ENCODE measurements around the gene KCNT2.

KCNT2 gene

DNA sequence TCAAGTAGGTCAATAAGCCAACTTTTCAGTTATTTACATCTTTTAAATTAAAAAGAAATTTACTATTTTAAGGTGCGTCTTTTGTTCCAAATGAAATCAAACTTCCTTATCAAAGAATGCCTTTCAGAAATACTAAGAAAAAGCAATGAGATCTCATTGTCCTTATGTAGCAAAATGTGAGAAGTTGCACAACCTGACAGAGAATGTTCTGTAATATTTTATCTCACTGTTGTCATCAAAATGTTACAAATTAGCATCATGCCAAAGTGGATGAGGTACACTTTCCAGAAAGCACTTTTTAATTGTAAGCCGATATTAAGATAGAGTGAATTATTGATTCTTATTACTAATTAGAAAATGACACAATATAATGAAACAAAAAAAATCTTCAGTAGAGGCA is 50.4 kb downstream of the KCNT2 start:
- Histone ChIP-seq H3K9ac (ENCODE audit: low read depth in 1 of 2, low read length in 2 of 2) (no peak overlapping the region), H3K27ac (ENCODE audit: low read depth, low read length) (no peak overlapping the region), H3K9me3 (ENCODE audit: control insufficient read depth in 1 of 2, low read length in 2 of 2) (no peaks in the 10 kb centered on the region), H3K4me3 (ENCODE audit: low read depth in 1 of 2, low read length in 2 of 2) (no peak overlapping the region), H3K4me1 (ENCODE audit: control insufficient read depth in 1 of 2, insufficient read depth in 2 of 2, low read length in 2 of 2) (no peaks in the 10 kb centered on the region), H3K36me3 (ENCODE audit: control insufficient read depth in 1 of 2, insufficient read depth in 2 of 2, low read length in 2 of 2) (no peaks in the 10 kb centered on the region), H3K27me3 (ENCODE audit: control insufficient read depth in 1 of 2, insufficient read depth in 2 of 2, low read length in 2 of 2) (no peaks in the 10 kb centered on the region)

- Histone ChIP-seq H3K27ac (ENCODE audit: low read depth, low read length) (no peak overlapping the region), H3K9me3 (ENCODE audit: control insufficient read depth in 1 of 2, low read length in 2 of 2) (no peaks in the 10 kb centered on the region), H3K27me3 (ENCODE audit: control insufficient read depth in 1 of 2, insufficient read depth in 2 of 2, low read length in 2 of 2) (no peaks in the 10 kb centered on the region), H3K9ac (ENCODE audit: low read depth in 1 of 2, low read length in 2 of 2) (no peak overlapping the region), H3K4me1 (ENCODE audit: control insufficient read depth in 1 of 2, insufficient read depth in 2 of 2, low read length in 2 of 2) (no peaks in the 10 kb centered on the region), H3K4me3 (ENCODE audit: low read depth in 1 of 2, low read length in 2 of 2) (no peak overlapping the region), H3K36me3 (ENCODE audit: control insufficient read depth in 1 of 2, insufficient read depth in 2 of 2, low read length in 2 of 2) (no peaks in the 10 kb centered on the region)
Measured at GRCh38 chr1:196550731-196551130, 57.5 kb downstream of the KCNT2 start.

DNA sequence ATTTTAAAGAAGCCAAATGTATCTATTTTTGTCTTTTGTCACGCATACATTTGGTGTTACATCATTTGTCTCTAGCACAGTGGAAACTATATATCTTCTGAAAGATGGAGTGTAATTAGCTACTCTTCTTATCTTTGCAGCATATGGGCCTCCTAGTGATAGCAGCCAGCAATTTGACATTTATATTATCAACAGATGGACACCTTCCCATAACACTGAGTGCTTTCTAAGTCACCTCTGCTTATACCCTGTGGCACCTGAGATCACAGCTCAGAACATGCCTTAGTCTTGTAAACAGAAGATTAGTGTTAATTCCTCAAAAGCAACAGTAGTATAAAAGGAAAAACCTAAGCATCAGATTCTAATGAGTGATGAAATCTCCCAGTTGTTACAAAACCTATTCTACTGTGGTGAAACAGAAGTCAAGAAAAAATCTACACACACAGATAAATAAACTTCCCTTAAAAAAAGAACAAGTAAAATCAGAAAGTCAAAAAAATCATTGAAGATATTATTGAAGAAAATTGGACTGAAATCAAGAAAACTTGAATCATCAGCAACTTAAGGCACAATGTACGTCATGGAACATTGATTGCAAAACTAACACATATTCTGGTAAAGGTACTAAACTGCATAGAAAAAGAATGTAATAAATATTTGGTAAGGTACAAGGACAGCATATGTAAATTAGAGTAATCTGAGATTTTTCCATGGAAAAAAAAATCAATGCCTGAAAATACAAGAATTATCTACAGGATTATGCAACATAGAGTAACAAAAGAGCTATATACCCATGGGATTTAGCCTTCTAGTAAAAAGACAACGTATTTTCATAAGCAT is 61.7 kb downstream of the KCNT2 start:
- no peaks in the 10 kb centered on the region for H3K4me1 ChIP-seq (ENCODE audit: control insufficient read depth in 1 of 2, insufficient read depth in 2 of 2, low read length in 2 of 2)

GRCh38 chr1:196545222-196545621 is 63.0 kb downstream of the KCNT2 start:
- Histone ChIP-seq H3K4me3 (ENCODE audit: low read depth in 1 of 2, low read length in 2 of 2) (no peak overlapping the region), H3K27ac (ENCODE audit: low read depth, low read length) (no peak overlapping the region), H3K9me3 (ENCODE audit: control insufficient read depth in 1 of 2, low read length in 2 of 2) (no peaks in the 10 kb centered on the region)

More for the DNA sequence above, 61.7 kb downstream of the KCNT2 start:
- H3K9me3 ChIP-seq (ENCODE audit: control insufficient read depth in 1 of 2, low read length in 2 of 2), result no peaks in the 10 kb centered on the region
- no peaks in the 10 kb centered on the region for H3K27me3 ChIP-seq (ENCODE audit: control insufficient read depth in 1 of 2, insufficient read depth in 2 of 2, low read length in 2 of 2)
- no peak overlapping the region for H3K9ac ChIP-seq (ENCODE audit: low read depth in 1 of 2, low read length in 2 of 2)
- H3K27ac ChIP-seq (ENCODE audit: low read depth, low read length), result no peak overlapping the region
- no peaks in the 10 kb centered on the region for H3K36me3 ChIP-seq (ENCODE audit: control insufficient read depth in 1 of 2, insufficient read depth in 2 of 2, low read length in 2 of 2)
- no peak overlapping the region for H3K4me3 ChIP-seq (ENCODE audit: low read depth in 1 of 2, low read length in 2 of 2)

DNA sequence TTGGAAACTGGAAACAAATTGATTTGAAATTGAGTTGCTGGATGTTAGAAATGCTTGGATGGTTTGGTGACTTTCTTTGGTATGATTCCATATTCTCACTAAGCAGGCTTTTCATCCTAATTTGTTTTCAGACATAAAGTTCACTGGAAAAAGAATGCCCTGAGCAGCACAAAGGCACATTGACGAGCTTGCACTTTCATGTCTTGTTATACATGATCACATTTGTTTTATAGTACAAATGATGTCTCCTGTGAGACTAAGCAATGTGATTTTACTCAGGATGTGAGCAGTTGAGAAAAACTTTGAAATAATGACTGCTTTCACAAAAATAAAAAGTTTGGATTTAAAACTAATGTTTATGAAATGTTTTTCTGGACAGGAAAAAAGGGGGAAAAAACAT is 63.6 kb downstream of the KCNT2 start:
- H3K36me3 ChIP-seq (ENCODE audit: control insufficient read depth in 1 of 2, insufficient read depth in 2 of 2, low read length in 2 of 2), result no peaks in the 10 kb centered on the region
- H3K9me3 ChIP-seq (ENCODE audit: control insufficient read depth in 1 of 2, low read length in 2 of 2), result no peaks in the 10 kb centered on the region
- H3K9ac ChIP-seq (ENCODE audit: low read depth in 1 of 2, low read length in 2 of 2), result no peak overlapping the region
- H3K4me1 ChIP-seq (ENCODE audit: control insufficient read depth in 1 of 2, insufficient read depth in 2 of 2, low read length in 2 of 2), result no peaks in the 10 kb centered on the region
- no peak overlapping the region for H3K4me3 ChIP-seq (ENCODE audit: low read depth in 1 of 2, low read length in 2 of 2)
- H3K27me3 ChIP-seq (ENCODE audit: control insufficient read depth in 1 of 2, insufficient read depth in 2 of 2, low read length in 2 of 2), result no peaks in the 10 kb centered on the region
- no peak overlapping the region for H3K27ac ChIP-seq (ENCODE audit: low read depth, low read length)

More at GRCh38 chr1:196545222-196545621, 63.0 kb downstream of the KCNT2 start:
- H3K4me1 ChIP-seq (ENCODE audit: control insufficient read depth in 1 of 2, insufficient read depth in 2 of 2, low read length in 2 of 2), result no peaks in the 10 kb centered on the region
- H3K36me3 ChIP-seq (ENCODE audit: control insufficient read depth in 1 of 2, insufficient read depth in 2 of 2, low read length in 2 of 2), result no peaks in the 10 kb centered on the region
- no peaks in the 10 kb centered on the region for H3K27me3 ChIP-seq (ENCODE audit: control insufficient read depth in 1 of 2, insufficient read depth in 2 of 2, low read length in 2 of 2)
- no peak overlapping the region for H3K9ac ChIP-seq (ENCODE audit: low read depth in 1 of 2, low read length in 2 of 2)

DNA sequence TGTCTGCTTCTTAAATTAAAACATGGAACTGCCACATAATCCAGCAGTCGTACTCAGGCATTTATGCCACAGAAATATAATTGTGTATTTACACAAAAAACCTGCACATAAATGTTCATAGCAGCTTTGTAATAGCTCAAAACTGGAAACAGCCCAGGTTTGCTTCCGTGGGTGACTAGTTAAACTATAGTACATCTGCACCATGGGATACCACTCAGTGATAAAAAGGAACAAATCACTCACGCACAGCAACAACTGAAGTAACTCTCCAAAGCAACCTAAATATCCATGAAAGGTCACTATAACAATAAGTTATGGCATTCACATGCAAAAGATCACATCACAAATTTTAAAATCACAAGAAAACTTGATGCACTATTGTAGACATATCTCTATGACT is 64.4 kb downstream of the KCNT2 start:
- no peak overlapping the region for H3K9ac ChIP-seq (ENCODE audit: low read depth in 1 of 2, low read length in 2 of 2)
- H3K4me1 ChIP-seq (ENCODE audit: control insufficient read depth in 1 of 2, insufficient read depth in 2 of 2, low read length in 2 of 2), result no peaks in the 10 kb centered on the region
- no peak overlapping the region for H3K27ac ChIP-seq (ENCODE audit: low read depth, low read length)
- no peak overlapping the region for H3K4me3 ChIP-seq (ENCODE audit: low read depth in 1 of 2, low read length in 2 of 2)
- no peaks in the 10 kb centered on the region for H3K9me3 ChIP-seq (ENCODE audit: control insufficient read depth in 1 of 2, low read length in 2 of 2)
- H3K36me3 ChIP-seq (ENCODE audit: control insufficient read depth in 1 of 2, insufficient read depth in 2 of 2, low read length in 2 of 2), result no peaks in the 10 kb centered on the region
- no peaks in the 10 kb centered on the region for H3K27me3 ChIP-seq (ENCODE audit: control insufficient read depth in 1 of 2, insufficient read depth in 2 of 2, low read length in 2 of 2)

- Histone ChIP-seq H3K9me3 (ENCODE audit: control insufficient read depth in 1 of 2, low read length in 2 of 2) (peaks cover 16 to 20% of the 10 kb centered on the region in 2 donors), H3K36me3 (ENCODE audit: control insufficient read depth in 1 of 2, insufficient read depth in 2 of 2, low read length in 2 of 2) (no peaks in the 10 kb centered on the region), H3K9ac (ENCODE audit: low read depth in 1 of 2, low read length in 2 of 2) (no peak overlapping the region), H3K4me3 (ENCODE audit: low read depth in 1 of 2, low read length in 2 of 2) (no peak overlapping the region), H3K27me3 (ENCODE audit: control insufficient read depth in 1 of 2, insufficient read depth in 2 of 2, low read length in 2 of 2) (no peaks in the 10 kb centered on the region), H3K4me1 (ENCODE audit: control insufficient read depth in 1 of 2, insufficient read depth in 2 of 2, low read length in 2 of 2) (no peaks in the 10 kb centered on the region), H3K27ac (ENCODE audit: low read depth, low read length) (no peak overlapping the region)
Measured at GRCh38 chr1:196538473-196538872, 69.8 kb downstream of the KCNT2 start.

GRCh38 chr1:196535727-196536126 is 72.5 kb downstream of the KCNT2 start:
- H3K9ac ChIP-seq (ENCODE audit: low read depth in 1 of 2, low read length in 2 of 2), result no peak overlapping the region
- H3K36me3 ChIP-seq (ENCODE audit: control insufficient read depth in 1 of 2, insufficient read depth in 2 of 2, low read length in 2 of 2), result no peaks in the 10 kb centered on the region
- no peaks in the 10 kb centered on the region for H3K4me1 ChIP-seq (ENCODE audit: control insufficient read depth in 1 of 2, insufficient read depth in 2 of 2, low read length in 2 of 2)
- peaks cover 16 to 20% of the 10 kb centered on the region in 2 donors for H3K9me3 ChIP-seq (ENCODE audit: control insufficient read depth in 1 of 2, low read length in 2 of 2)
- no peak overlapping the region for H3K4me3 ChIP-seq (ENCODE audit: low read depth in 1 of 2, low read length in 2 of 2)
- H3K27me3 ChIP-seq (ENCODE audit: control insufficient read depth in 1 of 2, insufficient read depth in 2 of 2, low read length in 2 of 2), result no peaks in the 10 kb centered on the region
- H3K27ac ChIP-seq (ENCODE audit: low read depth, low read length), result no peak overlapping the region

DNA sequence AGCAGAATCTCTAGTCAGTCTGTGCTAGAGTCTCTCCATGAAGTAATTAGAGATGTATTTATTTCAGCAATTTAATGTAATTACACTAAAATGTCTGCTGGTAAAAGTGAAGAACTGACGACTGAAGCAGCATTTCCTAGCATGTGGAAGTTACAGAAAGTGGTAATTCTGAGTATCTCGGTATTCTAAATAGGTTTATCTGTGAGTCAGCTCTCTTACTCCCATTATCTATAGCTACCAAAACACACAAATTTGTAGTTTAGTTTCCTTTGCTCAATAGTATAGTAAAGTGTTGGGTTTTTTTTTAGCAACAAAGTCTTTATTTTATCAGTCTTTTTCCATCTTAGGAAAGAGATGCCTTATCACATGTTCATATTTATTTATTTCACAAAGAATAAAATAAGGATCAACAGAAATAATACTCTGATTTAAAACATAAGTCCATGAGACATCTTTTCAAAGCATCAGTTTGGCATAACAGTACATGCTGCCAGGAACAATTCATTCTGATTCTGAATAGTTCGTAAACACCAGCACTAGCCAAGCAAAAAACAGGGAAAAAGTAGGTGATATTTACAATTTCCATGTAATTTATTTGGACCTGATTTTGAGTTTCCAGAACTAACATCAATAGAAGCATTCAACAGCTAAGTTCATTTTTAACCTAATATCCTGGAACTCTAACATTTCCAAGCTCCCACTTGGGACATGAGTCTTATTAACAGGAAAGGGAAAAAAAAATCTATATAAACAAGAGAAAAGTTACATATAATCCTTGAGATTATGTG is 76.3 kb downstream of the KCNT2 start:
- no peak overlapping the region for H3K27ac ChIP-seq (ENCODE audit: low read depth, low read length)
- peaks cover 12 to 20% of the 10 kb centered on the region in 2 donors for H3K9me3 ChIP-seq (ENCODE audit: control insufficient read depth in 1 of 2, low read length in 2 of 2)
- no peaks in the 10 kb centered on the region for H3K4me1 ChIP-seq (ENCODE audit: control insufficient read depth in 1 of 2, insufficient read depth in 2 of 2, low read length in 2 of 2)
- H3K9ac ChIP-seq (ENCODE audit: low read depth in 1 of 2, low read length in 2 of 2), result no peak overlapping the region
- H3K4me3 ChIP-seq (ENCODE audit: low read depth in 1 of 2, low read length in 2 of 2), result no peak overlapping the region
- H3K36me3 ChIP-seq (ENCODE audit: control insufficient read depth in 1 of 2, insufficient read depth in 2 of 2, low read length in 2 of 2), result no peaks in the 10 kb centered on the region
- no peaks in the 10 kb centered on the region for H3K27me3 ChIP-seq (ENCODE audit: control insufficient read depth in 1 of 2, insufficient read depth in 2 of 2, low read length in 2 of 2)

DNA sequence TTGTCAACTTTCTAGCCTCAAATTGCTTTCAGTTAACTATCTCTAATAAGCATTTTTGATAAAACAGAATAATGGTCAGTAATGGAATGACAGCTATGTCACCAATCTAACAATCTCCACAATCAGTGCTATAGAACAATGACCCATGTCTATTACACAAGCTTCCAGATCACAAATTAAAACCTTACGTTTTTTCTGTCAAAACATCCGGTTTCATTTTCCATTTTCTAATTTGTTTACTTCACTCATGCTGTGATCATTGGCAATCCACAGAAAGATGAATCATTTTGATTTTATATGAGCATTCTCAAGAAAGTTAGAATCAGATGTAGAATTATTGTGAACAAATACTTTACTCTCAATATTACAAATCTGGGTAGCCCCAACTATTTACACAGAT is 80.3 kb downstream of the KCNT2 start:
- H3K27ac ChIP-seq (ENCODE audit: low read depth, low read length), result no peak overlapping the region

More for the DNA sequence above, 80.3 kb downstream of the KCNT2 start:
- Histone ChIP-seq H3K4me3 (ENCODE audit: low read depth in 1 of 2, low read length in 2 of 2) (no peak overlapping the region), H3K36me3 (ENCODE audit: control insufficient read depth in 1 of 2, insufficient read depth in 2 of 2, low read length in 2 of 2) (no peaks in the 10 kb centered on the region), H3K4me1 (ENCODE audit: control insufficient read depth in 1 of 2, insufficient read depth in 2 of 2, low read length in 2 of 2) (no peaks in the 10 kb centered on the region), H3K9me3 (ENCODE audit: control insufficient read depth in 1 of 2, low read length in 2 of 2) (no peaks in the 10 kb centered on the region), H3K27me3 (ENCODE audit: control insufficient read depth in 1 of 2, insufficient read depth in 2 of 2, low read length in 2 of 2) (no peaks in the 10 kb centered on the region), H3K9ac (ENCODE audit: low read depth in 1 of 2, low read length in 2 of 2) (no peak overlapping the region)
